ENCODE results near the gene COL26A1.

COL26A1 gene

DNA sequence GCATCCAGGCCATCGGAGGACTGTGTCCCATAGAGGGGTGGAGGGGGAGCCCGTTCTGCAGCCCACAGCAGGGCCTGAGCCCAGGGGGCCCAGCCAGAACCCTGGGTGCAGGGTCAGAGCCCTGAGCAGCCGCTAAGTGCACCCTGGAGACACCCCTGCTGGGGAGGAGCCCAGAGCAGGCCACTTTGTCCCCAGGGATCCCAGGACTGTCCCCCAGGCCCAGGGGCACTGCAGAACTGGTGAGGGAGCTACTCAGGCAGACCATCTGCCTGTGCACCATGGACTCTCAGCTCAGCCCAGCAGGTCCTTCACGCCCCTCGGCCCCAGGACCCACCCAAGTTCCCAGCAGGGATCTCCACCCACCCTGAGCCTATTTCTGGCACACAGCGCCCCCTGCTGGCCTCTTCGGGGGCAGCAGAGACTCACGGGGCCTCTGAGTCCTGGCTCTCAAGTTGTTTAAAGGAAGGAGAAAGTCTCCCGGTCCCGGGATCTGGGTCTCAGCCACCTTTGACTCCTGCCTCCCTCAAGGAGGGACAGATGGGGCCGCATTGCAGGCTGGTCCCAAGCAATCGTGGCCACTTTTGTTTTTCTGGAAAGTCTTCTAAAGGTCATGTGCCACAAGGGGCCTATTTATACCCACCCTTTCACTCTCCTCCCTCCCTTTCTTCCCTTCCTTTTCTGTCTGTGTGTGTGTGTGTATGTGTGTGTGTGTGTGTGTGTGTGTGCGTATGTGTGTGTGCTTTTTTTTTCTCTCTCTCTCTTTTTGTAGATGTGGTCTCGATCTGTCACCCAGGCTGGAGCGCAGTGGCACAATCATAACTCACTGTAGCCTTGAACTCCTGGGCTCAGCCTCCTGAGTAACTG lies 176.2 kb downstream of the COL26A1 start:
- no peak overlapping the region for H3K27ac ChIP-seq (ENCODE audit: low read length)
- no peak overlapping the region for H3K4me3 ChIP-seq (ENCODE audit: low read length)
- H3K9me3 ChIP-seq (ENCODE audit: insufficient read depth, low read depth, low read length) = no peaks in the 10 kb centered on the region
- peaks cover 3% of the 10 kb centered on the region; the same call in 1 of the 2 replicates for H3K36me3 ChIP-seq (ENCODE audit: insufficient read depth, low read depth, low read length)
- no peaks in the 10 kb centered on the region for H3K4me1 ChIP-seq (ENCODE audit: insufficient read depth, low read length)
- H3K9ac ChIP-seq (ENCODE audit: low read depth, low read length) = no peak overlapping the region
- H3K27me3 ChIP-seq (ENCODE audit: insufficient read depth, low read length) = no peaks in the 10 kb centered on the region

DNA sequence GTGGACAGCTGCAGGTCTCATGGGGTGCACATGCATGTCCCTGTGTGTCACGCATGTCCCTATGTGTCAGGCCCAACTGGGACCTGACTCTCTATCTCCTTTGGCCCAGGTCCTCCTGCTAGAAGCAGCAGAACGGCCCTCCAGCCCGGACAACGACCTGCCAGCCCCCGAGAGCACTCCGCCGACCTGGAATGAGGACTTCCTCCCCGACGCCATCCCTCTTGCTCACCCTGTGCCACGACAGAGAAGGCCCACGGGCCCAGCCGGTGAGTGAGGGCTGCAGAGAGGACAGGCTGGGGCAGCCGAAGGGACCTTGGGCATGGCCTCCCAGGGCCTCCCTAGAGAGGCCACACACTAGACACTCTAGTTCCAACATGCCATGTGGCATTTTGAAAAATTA lies 177.1 kb downstream of the COL26A1 start:
- H3K4me3 ChIP-seq (ENCODE audit: low read length) = no peak overlapping the region
- H3K9me3 ChIP-seq (ENCODE audit: insufficient read depth, low read depth, low read length) = no peaks in the 10 kb centered on the region
- no peak overlapping the region for H3K27ac ChIP-seq (ENCODE audit: low read length)
- no peaks in the 10 kb centered on the region for H3K4me1 ChIP-seq (ENCODE audit: insufficient read depth, low read length)
- H3K36me3 ChIP-seq (ENCODE audit: insufficient read depth, low read depth, low read length) = no peaks in the 10 kb centered on the region
- H3K9ac ChIP-seq (ENCODE audit: low read depth, low read length) = no peak overlapping the region
- no peaks in the 10 kb centered on the region for H3K27me3 ChIP-seq (ENCODE audit: insufficient read depth, low read length)

DNA sequence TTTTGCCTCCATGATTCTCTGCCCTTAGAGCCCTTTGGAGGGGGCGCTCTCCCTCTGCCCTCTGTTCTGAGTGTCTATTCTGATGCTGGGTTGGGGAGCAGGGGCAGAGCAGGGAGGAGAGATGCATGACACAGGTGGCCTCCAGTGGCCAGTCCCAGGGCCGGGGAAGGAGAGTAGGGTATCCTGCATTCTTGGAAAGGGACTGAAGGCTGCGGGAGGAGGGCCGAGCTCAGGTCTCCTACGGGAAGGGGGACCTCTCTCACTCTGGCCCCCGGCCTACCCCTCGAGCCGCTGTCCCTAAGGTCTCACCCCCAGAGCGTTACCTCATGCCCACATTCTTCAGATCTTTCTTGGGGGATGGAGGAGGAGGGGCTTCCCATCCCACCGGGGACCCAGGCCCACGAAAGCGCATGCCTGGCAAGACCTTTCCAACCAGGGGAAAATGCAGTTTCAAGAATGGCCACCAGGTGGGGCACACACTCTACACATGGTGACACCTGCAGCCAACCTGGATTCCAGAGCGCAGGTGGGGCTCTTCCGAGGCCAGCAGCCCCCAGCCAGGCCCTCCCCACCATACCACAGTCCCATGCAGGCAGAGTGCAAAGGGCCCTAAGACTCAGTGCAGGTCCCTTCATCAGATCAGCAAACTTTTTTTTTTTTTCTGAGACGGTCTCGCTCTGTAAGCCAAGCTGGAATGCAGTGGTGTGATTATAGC lies 180.0 kb downstream of the COL26A1 start:
- H3K36me3 ChIP-seq (ENCODE audit: insufficient read depth, low read depth, low read length) = peaks cover 14% of the 10 kb centered on the region; the same call in 1 of the 2 replicates
- no peak overlapping the region for H3K27ac ChIP-seq (ENCODE audit: low read length)
- no peaks in the 10 kb centered on the region for H3K9me3 ChIP-seq (ENCODE audit: insufficient read depth, low read depth, low read length)
- no peaks in the 10 kb centered on the region for H3K4me1 ChIP-seq (ENCODE audit: insufficient read depth, low read length)
- H3K27me3 ChIP-seq (ENCODE audit: insufficient read depth, low read length) = no peaks in the 10 kb centered on the region
- no peak overlapping the region for H3K4me3 ChIP-seq (ENCODE audit: low read length)
- no peak overlapping the region for H3K9ac ChIP-seq (ENCODE audit: low read depth, low read length)

DNA sequence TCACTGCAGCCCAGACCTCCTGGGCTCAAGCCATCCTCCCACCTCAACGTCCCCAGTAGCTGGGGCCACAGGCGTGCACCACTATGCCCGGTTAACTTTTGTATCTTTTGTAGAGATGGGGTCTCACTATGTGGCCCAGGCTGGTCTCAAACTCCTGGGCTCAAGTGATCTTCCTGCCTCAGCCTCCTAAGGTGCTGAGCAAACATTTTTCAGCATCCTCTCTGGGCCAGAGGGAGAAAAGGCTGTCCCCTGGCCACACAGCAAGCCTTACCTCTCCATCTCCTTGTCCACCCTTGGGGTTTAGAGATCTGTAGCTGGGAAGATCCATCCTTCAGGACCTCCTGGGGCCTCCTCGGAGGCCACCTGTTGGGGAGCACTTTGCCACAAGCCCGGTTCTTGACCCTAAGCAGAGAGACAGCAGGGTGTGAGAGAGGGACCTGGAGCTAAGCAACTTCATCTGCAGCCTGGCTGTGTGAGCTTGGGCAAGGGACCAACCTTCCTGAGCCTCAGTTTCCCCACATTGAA lies 180.6 kb downstream of the COL26A1 start:
- no peak overlapping the region for H3K27ac ChIP-seq (ENCODE audit: low read length)
- H3K4me3 ChIP-seq (ENCODE audit: low read length) = no peak overlapping the region
- H3K4me1 ChIP-seq (ENCODE audit: insufficient read depth, low read length) = no peaks in the 10 kb centered on the region
- no peaks in the 10 kb centered on the region for H3K27me3 ChIP-seq (ENCODE audit: insufficient read depth, low read length)
- H3K9ac ChIP-seq (ENCODE audit: low read depth, low read length) = no peak overlapping the region
- no peaks in the 10 kb centered on the region for H3K9me3 ChIP-seq (ENCODE audit: insufficient read depth, low read depth, low read length)
- H3K36me3 ChIP-seq (ENCODE audit: insufficient read depth, low read depth, low read length) = peaks cover 17% of the 10 kb centered on the region; the same call in 1 of the 2 replicates

DNA sequence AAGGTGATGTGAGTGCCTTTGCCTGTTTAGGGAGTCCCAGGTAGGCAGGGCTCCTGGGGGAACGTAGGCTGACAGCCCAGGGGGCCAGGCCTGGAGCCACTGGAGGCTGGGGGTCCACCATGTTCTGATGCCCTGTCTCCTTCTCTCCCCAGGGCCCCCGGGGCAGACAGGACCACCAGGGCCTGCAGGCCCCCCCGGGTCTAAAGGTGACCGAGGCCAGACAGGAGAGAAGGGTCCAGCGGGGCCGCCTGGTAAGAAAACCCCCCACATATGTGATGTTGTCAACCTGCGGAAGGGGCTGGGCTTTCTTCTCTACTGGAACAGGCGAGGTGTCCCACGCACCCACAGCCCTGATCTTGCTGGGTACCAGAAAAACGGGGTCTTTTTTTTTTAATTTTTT lies 181.2 kb downstream of the COL26A1 start:
- no peaks in the 10 kb centered on the region for H3K4me1 ChIP-seq (ENCODE audit: insufficient read depth, low read length)
- H3K27me3 ChIP-seq (ENCODE audit: insufficient read depth, low read length) = no peaks in the 10 kb centered on the region
- H3K27ac ChIP-seq (ENCODE audit: low read length) = no peak overlapping the region
- H3K36me3 ChIP-seq (ENCODE audit: insufficient read depth, low read depth, low read length) = peaks cover 17% of the 10 kb centered on the region; the same call in 1 of the 2 replicates
- H3K9me3 ChIP-seq (ENCODE audit: insufficient read depth, low read depth, low read length) = no peaks in the 10 kb centered on the region
- no peak overlapping the region for H3K9ac ChIP-seq (ENCODE audit: low read depth, low read length)
- no peak overlapping the region for H3K4me3 ChIP-seq (ENCODE audit: low read length)

DNA sequence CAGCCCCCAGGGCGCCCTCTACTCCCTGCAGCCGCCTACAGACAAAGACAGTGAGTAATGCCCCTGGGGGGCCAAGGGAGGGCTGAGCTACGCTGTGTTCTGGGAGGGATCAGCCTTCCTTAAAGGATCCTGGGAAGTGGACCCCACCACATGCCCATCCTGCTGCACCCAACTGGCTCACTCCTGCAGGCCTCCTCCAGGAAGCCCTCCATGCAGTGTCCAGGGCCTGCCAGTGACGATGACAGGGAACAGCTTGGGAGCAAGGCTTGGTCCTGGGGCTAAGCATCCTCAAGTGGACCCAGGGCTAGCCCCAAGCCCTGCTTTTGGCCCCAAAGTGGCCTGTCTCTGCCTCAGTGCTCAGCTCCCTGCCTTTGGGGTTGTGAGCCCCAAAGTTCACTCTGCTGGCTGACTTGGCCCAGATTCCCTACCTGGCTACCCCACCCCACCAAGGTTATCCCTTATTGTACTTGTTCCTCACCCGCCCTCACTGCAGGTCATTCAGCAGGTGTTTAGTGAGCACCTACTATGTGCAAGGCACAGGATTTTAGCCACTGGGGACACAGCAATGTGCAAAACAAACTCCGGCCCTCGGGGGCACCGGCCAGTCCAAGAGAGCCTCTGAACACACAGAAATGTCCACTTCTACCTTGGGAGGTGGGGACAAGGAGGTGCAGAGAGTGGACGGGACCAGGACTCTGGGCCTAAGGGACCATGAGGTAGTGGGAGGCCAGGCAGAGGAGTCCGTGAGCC lies 182.9 kb downstream of the COL26A1 start:
- Histone ChIP-seq H3K9ac (ENCODE audit: low read depth, low read length) (no peak overlapping the region), H3K27ac (ENCODE audit: low read length) (no peak overlapping the region), H3K4me3 (ENCODE audit: low read length) (no peak overlapping the region), H3K9me3 (ENCODE audit: insufficient read depth, low read depth, low read length) (no peaks in the 10 kb centered on the region), H3K27me3 (ENCODE audit: insufficient read depth, low read length) (no peaks in the 10 kb centered on the region), H3K36me3 (ENCODE audit: insufficient read depth, low read depth, low read length) (peaks cover 17% of the 10 kb centered on the region; the same call in 1 of the 2 replicates), H3K4me1 (ENCODE audit: insufficient read depth, low read length) (no peaks in the 10 kb centered on the region)

DNA sequence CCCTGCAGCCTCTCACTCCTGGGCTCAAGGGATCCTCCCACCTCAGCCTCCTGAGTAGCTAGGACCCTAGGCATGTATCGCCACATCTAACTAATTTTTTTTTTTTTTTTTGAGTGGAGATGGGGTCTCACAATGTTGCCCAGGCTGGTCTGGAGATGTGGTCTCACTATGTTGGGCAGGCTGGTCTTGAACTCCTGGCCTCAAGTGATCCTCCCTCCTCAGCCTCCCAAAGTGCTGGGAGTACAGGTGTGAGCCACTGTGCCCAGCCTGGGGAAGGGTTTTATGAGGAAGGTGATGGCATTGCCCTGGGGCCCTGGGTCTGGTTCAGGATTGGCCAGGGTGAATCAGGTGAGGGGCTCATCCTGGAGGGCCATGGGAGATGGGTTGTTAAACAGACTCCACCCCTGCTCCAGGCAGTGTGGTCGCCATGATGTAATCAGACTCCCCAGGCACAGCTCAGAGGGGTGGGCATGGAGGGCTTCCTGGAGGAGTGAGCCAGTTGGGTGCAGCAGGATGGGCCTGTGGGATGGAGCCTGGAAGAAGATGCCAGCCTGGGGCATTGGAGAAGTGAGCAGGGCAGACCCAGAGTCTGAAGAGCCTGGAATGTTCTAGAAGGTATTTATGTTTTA lies 183.7 kb downstream of the COL26A1 start:
- Histone ChIP-seq H3K9me3 (ENCODE audit: insufficient read depth, low read depth, low read length) (no peaks in the 10 kb centered on the region), H3K4me3 (ENCODE audit: low read length) (no peak overlapping the region), H3K36me3 (ENCODE audit: insufficient read depth, low read depth, low read length) (peaks cover 17% of the 10 kb centered on the region; the same call in 1 of the 2 replicates), H3K4me1 (ENCODE audit: insufficient read depth, low read length) (no peaks in the 10 kb centered on the region), H3K27me3 (ENCODE audit: insufficient read depth, low read length) (no peaks in the 10 kb centered on the region), H3K27ac (ENCODE audit: low read length) (no peak overlapping the region), H3K9ac (ENCODE audit: low read depth, low read length) (no peak overlapping the region)

DNA sequence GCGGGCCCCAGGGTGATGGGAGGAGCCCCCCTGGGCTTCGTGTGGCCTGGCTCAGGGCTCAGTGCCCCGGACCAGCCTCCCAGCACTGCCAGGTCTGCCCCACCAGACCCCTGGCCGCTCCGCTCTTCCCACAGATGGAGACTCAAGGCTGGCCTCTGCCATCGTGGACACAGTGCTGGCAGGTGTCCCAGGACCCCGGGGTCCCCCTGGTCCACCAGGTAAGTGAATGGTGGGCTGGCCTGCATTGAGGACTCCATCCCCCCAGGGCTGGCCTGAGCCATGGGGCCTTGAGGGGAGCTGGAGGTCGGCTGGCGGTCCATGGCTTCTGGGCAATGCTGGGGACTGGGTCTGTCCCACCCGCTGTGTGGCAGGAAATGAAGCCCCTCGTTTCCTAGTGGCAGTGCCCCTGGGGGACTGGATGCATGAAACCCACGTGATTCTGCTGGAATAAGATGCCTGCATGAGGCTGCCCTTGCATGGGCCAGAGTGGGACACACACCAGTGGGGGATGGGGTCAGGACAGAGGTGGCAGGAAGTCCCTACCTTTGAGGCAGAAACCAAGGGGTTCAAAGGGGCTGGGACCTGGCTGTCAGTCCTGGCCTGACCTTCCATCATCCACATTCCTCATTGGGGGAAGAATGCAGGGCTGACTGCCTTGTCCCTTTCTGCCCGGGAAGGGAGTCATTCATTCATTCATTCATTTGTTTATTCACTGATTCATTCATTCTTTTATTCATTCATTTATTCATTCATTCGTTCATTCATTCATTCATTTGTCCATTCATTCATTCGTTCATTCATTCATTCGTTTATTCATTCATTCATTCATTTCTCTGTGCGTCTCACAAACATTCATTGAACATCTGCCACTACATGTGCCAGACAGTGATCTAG lies 184.6 kb downstream of the COL26A1 start:
- no peaks in the 10 kb centered on the region for H3K9me3 ChIP-seq (ENCODE audit: insufficient read depth, low read depth, low read length)
- no peaks in the 10 kb centered on the region for H3K4me1 ChIP-seq (ENCODE audit: insufficient read depth, low read length)
- no peak overlapping the region for H3K27ac ChIP-seq (ENCODE audit: low read length)
- no peak overlapping the region for H3K9ac ChIP-seq (ENCODE audit: low read depth, low read length)
- H3K4me3 ChIP-seq (ENCODE audit: low read length) = no peak overlapping the region
- peaks cover 21% of the 10 kb centered on the region; the same call in 1 of the 2 replicates for H3K36me3 ChIP-seq (ENCODE audit: insufficient read depth, low read depth, low read length)
- H3K27me3 ChIP-seq (ENCODE audit: insufficient read depth, low read length) = no peaks in the 10 kb centered on the region

DNA sequence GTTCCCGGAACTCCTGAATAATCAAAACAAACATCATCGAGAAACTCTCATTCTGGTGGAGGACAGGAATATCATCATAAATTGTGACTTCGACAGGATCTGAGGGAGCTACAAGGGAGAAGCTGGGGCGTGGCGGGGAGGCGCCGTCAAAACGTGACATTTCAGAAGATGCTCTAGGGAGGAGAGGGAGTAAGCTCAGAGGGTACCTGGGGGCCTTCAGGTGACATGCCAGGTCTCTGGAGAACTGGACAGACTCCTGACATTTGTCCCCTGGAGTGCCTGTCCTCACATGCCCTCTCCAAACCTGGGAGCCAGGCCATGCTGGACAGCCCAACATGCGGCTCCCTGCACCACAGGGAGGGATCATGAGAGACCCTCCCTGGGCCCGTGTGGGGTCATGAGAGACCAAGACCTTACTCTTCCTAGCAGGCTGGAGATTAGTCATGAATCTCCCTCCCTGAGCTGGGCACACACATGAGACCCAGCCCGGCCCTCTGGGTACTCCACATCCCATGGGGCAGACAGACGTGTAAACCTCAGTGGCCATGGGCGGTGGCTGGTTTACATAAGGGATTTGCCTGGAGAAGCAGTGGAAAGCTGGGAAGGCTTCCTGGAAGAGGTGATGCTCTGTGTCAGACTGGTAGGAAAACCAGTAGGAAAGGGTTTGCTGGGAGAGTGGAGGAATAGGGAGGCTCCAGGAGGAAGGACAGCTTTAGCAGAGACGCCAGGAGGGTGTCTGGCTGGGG lies 185.4 kb downstream of the COL26A1 start:
- Histone ChIP-seq H3K27ac (ENCODE audit: low read length) (no peak overlapping the region), H3K27me3 (ENCODE audit: insufficient read depth, low read length) (no peaks in the 10 kb centered on the region), H3K36me3 (ENCODE audit: insufficient read depth, low read depth, low read length) (peaks cover 21% of the 10 kb centered on the region; the same call in 1 of the 2 replicates), H3K9ac (ENCODE audit: low read depth, low read length) (no peak overlapping the region), H3K4me3 (ENCODE audit: low read length) (no peak overlapping the region), H3K9me3 (ENCODE audit: insufficient read depth, low read depth, low read length) (no peaks in the 10 kb centered on the region), H3K4me1 (ENCODE audit: insufficient read depth, low read length) (no peaks in the 10 kb centered on the region)

DNA sequence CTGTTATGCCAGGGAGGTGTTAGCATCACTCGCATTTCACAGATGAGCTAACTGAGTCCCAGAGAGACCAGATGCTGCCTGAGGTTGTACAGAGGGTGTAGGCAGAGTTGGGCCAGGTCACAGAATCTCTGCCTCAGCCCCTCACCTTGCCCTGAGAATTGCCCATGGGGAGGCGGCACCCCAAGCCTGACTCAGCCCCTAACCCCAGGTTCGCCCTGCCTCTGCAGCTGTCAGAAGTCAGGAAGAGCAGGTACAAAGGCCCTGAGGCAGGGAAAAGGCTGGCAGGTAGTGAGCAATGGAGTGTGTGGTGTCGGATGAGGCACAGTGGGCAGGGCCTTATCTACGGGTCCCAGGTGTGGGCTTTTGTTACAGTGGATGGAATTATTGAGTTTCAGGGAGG lies 187.1 kb downstream of the COL26A1 start:
- H3K4me3 ChIP-seq (ENCODE audit: low read length) = no peak overlapping the region
- no peak overlapping the region for H3K27ac ChIP-seq (ENCODE audit: low read length)

More for the DNA sequence above, 187.1 kb downstream of the COL26A1 start:
- Histone ChIP-seq H3K36me3 (ENCODE audit: insufficient read depth, low read depth, low read length) (peaks cover 21% of the 10 kb centered on the region; the same call in 1 of the 2 replicates), H3K4me1 (ENCODE audit: insufficient read depth, low read length) (no peaks in the 10 kb centered on the region), H3K9ac (ENCODE audit: low read depth, low read length) (no peak overlapping the region), H3K9me3 (ENCODE audit: insufficient read depth, low read depth, low read length) (no peaks in the 10 kb centered on the region), H3K27me3 (ENCODE audit: insufficient read depth, low read length) (no peaks in the 10 kb centered on the region)
